ENCODE data around the gene SLC25A10.

The SLC25A10 gene

DNA sequence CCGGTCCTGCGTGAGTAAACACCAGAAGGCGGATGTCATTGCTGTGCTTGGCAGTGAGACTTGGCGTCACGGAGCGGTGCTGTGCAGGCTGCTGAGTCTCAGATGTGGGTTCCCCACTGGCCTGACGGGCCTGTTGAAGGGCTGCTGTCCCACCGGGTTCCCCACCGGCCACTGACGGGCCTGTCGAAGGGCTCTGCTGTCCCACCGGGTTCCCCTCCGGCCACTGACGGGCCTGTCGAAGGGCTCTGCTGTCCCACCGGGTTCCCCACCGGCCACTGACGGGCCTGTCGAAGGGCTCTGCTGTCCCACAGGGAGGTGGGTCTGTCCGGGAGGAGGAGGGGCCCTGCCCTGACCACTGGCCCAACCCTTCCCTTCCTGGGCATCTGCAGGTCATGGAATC is 25.5 kb upstream of the SLC25A10 start:
- no peak overlapping the region for H3K4me3 ChIP-seq (replicated peaks in 1 of 2; ENCODE audit: low read depth in 2 of 2, low read length in 2 of 2)
- TF ChIP-seq, protein P1, sequence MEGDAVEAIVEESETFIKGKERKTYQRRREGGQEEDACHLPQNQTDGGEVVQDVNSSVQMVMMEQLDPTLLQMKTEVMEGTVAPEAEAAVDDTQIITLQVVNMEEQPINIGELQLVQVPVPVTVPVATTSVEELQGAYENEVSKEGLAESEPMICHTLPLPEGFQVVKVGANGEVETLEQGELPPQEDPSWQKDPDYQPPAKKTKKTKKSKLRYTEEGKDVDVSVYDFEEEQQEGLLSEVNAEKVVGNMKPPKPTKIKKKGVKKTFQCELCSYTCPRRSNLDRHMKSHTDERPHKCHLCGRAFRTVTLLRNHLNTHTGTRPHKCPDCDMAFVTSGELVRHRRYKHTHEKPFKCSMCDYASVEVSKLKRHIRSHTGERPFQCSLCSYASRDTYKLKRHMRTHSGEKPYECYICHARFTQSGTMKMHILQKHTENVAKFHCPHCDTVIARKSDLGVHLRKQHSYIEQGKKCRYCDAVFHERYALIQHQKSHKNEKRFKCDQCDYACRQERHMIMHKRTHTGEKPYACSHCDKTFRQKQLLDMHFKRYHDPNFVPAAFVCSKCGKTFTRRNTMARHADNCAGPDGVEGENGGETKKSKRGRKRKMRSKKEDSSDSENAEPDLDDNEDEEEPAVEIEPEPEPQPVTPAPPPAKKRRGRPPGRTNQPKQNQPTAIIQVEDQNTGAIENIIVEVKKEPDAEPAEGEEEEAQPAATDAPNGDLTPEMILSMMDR (IDR thresholded peaks at IDR 0.05; ENCODE audit: low read depth, low read length) = no peak
- DNase-seq (ENCODE audit: low read depth in 2 of 2) = no peak

DNA sequence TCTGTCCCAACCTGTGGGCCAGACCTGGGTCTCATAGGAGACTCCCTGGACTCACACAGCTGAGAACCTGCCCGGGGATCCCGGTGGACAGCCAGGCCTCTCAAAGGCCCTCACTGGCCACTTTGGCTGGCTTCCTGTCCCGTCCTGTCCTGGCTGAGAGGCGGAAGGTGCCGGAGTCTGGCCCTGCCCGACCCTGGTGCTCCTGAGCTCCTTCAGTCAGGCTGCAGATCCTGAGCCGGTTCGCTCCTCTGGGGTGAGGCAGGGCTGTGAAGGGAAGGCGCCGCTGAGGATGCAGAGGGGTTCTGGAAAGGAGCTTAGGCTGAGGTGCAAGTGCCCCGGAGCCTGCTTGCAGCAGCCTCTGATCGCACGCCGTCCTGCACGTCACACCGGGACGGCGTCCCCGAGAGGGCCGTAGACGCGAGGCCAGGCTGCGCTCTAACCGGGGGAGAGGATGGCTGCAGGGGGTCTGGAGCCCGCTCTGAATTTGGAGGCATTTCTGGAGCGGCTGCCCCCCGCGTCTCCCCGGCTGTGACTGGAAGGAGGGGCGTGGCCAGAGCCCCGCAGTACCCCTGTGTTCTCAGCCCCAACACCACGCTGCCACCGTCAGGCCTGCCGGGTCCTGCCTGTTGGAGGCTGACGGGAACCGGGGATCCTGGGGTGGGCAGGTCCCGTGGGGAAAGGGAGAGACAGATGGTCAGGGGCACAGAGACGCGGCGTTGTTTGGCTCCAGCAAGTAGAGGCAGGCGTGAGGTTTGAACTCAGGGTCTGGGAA is 24.1 kb upstream of the SLC25A10 start:
- DNase-seq (ENCODE audit: low read depth in 2 of 2) = no peak
- TF ChIP-seq, protein P1 (IDR thresholded peaks at IDR 0.05; ENCODE audit: low read depth, low read length) = no peak
- H3K4me3 ChIP-seq (replicated peaks in 1 of 2; ENCODE audit: low read depth in 2 of 2, low read length in 2 of 2) = no peak overlapping the region

DNA sequence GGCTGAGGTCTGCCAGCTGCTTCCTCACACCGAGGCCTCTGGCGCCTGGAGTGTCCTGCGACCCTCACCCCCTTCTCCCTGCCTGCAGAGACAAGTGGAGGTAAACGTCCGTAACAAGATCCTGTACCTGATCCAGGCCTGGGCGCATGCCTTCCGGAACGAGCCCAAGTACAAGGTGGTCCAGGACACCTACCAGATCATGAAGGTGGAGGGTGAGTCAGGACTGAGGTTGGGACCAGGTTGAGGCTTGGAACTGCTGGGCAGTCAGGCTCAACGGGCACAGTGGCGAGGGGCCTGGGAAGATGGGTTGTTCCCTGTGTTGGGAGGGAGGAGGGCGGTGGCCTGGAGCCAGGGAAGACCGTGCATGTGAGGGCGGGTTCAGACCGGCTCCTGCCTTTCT is 23.5 kb upstream of the SLC25A10 start:
- H3K4me3 ChIP-seq (replicated peaks in 1 of 2; ENCODE audit: low read depth in 2 of 2, low read length in 2 of 2) = no peak overlapping the region
- DNase-seq (ENCODE audit: low read depth in 2 of 2) = no peak
- TF ChIP-seq, protein P1 (IDR thresholded peaks at IDR 0.05; ENCODE audit: low read depth, low read length) = no peak

DNA sequence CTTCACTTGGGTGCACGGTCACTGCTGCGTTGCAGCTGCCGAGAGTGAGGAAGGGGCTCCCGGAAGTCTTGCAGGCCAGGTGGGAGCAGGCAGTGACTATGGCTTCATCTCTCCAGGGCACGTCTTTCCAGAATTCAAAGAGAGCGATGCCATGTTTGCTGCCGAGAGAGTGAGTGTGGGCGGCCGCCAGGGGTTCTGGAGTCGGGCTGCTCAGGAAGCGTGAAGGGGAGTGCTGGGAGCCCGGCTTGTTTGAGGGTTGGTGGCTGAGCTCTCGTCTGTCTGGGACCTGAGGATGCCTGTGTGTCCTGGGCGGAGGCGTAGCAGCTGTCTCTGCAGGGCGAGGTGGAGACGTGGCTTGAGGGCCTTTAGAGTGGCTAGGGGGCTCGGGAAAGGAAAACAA is 22.0 kb upstream of the SLC25A10 start:
- H3K4me3 ChIP-seq (replicated peaks in 1 of 2; ENCODE audit: low read depth in 2 of 2, low read length in 2 of 2) = no peak overlapping the region
- TF ChIP-seq, protein P1 (IDR thresholded peaks at IDR 0.05; ENCODE audit: low read depth, low read length) = no peak
- DNase-seq (ENCODE audit: low read depth in 2 of 2) = no peak

DNA sequence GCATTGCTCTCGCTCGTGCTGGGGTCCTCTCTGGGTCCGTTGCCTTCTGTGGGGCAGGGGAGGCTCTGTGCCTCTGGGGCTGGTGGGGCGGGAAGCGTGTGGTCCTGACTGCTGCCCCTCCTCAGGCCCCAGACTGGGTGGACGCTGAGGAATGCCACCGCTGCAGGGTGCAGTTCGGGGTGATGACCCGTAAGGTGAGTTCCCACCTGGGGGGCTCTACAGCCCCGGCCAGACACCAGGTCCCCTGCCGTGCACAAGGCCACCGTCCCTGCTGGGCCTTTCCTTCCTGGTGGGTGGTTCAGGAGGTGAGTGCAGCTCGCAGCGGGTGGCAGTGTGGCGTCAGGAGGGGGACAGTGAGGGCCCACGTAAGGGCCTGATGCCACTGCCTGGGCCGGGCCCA is 21.5 kb upstream of the SLC25A10 start:
- TF ChIP-seq, protein P1 (IDR thresholded peaks at IDR 0.05; ENCODE audit: low read depth, low read length) = no peak
- no peak overlapping the region for H3K4me3 ChIP-seq (replicated peaks in 1 of 2; ENCODE audit: low read depth in 2 of 2, low read length in 2 of 2)

DNA sequence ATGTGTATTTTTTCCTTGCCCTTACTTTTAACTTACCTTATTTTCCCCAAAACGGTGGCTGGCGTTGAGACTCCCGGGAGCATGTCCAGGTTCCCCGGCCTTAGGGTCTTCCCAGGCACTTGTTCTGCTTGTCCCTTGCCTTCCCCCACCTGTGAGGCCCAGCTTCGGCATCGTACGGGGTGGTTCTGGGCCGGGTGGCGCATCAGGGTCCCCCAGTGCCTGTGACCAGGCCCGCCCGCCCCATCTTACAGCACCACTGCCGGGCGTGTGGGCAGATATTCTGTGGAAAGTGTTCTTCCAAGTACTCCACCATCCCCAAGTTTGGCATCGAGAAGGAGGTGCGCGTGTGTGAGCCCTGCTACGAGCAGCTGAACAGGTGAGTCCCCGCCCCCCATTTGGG is 20.9 kb upstream of the SLC25A10 start:
- DNase-seq (ENCODE audit: low read depth in 2 of 2) = no peak
- no peak overlapping the region for H3K4me3 ChIP-seq (replicated peaks in 1 of 2; ENCODE audit: low read depth in 2 of 2, low read length in 2 of 2)
- TF ChIP-seq, protein P1 (IDR thresholded peaks at IDR 0.05; ENCODE audit: low read depth, low read length) = no peak

More for the DNA sequence above, 21.5 kb upstream of the SLC25A10 start:
- no peak for DNase-seq (ENCODE audit: low read depth in 2 of 2)

DNA sequence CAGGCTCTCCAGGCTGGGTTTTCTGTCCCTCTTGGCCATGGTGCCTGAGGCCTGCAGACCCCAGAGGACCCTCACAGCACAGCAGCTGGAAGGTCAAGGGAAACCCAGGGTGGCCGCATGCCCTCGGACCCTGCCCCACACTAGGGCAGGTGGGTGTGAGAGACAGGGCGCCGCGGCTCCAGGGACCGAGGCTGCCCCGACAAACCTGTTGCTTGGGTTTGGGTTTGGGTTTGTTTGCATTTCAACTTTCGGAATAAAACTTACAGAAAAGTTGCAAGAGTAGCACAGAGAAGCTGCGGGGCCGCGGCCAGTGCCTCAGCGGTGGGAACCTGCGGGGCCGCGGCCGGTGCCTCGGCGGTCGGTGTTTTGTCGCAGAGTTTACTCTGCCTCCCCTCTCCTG is 20.5 kb upstream of the SLC25A10 start:
- no peak for DNase-seq (ENCODE audit: low read depth in 2 of 2)
- H3K4me3 ChIP-seq (replicated peaks in 1 of 2; ENCODE audit: low read depth in 2 of 2, low read length in 2 of 2) = no peak overlapping the region
- TF ChIP-seq, protein P1 (IDR thresholded peaks at IDR 0.05; ENCODE audit: low read depth, low read length) = no peak
